GM12875 (cell line): ENCODE data around the gene ANGPTL3.
"Not testable (repeated sequence)": the region's sequence is repeated elsewhere in the genome, so short reads cannot be mapped to it uniquely, and the experiment has no call there.

Experiments used
- H3K4me3 ChIP-seq: one replicate; pipeline ENCODE4 v1.5.1; 2011; ENCODE audit warnings: low read depth, low read length, control low read depth
- CTCF ChIP-seq: IDR thresholded peaks from 2 replicates; pipeline ENCODE4 v1.5.1; 2011; ENCODE audit warnings: low read depth, mild to moderate bottlenecking, control low read depth, inconsistent platforms, low read length, moderate library complexity, borderline replicate concordance; ENCODE audit not compliant: insufficient read depth

Gene ANGPTL3

GRCh38 chr1:62597281-62597680, at the start of gene ANGPTL3:
Gene ANGPTL3, plus strand, starts transcription at chr1:62597520. Its CDS starts 47 bp downstream, at chr1:62597567.
- no peak within 1 kb of the TSS for H3K4me3 ChIP-seq
- TF ChIP-seq CTCF, result no peak

- H3K4me3 ChIP-seq, result no peak overlapping the region
- no peak for TF ChIP-seq CTCF
Measured at GRCh38 chr1:62561306-62561705, 36.0 kb upstream of the ANGPTL3 start.

GRCh38 chr1:62567182-62567581, 30.1 kb upstream of the ANGPTL3 start:
- not testable (repeated sequence) for H3K4me3 ChIP-seq

GRCh38 chr1:62567926-62568325, 29.4 kb upstream of the ANGPTL3 start:
- not testable (repeated sequence) for H3K4me3 ChIP-seq

- not testable (repeated sequence) for H3K4me3 ChIP-seq
Measured at GRCh38 chr1:62571517-62571916, 25.8 kb upstream of the ANGPTL3 start.

GRCh38 chr1:62572476-62572875, 24.8 kb upstream of the ANGPTL3 start:
- no peak overlapping the region for H3K4me3 ChIP-seq
- no peak for TF ChIP-seq CTCF

GRCh38 chr1:62573675-62574074, 23.6 kb upstream of the ANGPTL3 start:
- TF ChIP-seq CTCF, result no peak
- no peak overlapping the region for H3K4me3 ChIP-seq

- no peak for TF ChIP-seq CTCF
- H3K4me3 ChIP-seq, result no peak overlapping the region
Measured at GRCh38 chr1:62585469-62586155, 11.7 kb upstream of the ANGPTL3 start.

- no peak for TF ChIP-seq CTCF
- no peak overlapping the region for H3K4me3 ChIP-seq
Measured at GRCh38 chr1:62588000-62588399, 9.3 kb upstream of the ANGPTL3 start.
